Neural cell (in vitro differentiated cells): Measurements from ENCODE around the gene CSRNP2.

Experiments
- CTCF ChIP-seq: fragments of 450-650 bp; IDR thresholded peaks from 2 replicates; pipeline ENCODE4 v1.5.1; 2014; ENCODE audit warnings: antibody characterized with exemption, mild to moderate bottlenecking, moderate library complexity; ENCODE audit not compliant: poor library complexity, severe bottlenecking
- EZH2 ChIP-seq: fragments of 200-600, 300-800 bp; shearing (Covaris generic), sonication (generic); IDR thresholded peaks from 2 replicates; pipeline ENCODE4 v1.6.1; 2014; ENCODE audit warnings: antibody characterized with exemption, low read length, borderline replicate concordance, mild to moderate bottlenecking; ENCODE audit not compliant: insufficient read depth, poor library complexity, severe bottlenecking
- MXI1 ChIP-seq: fragments of 450-650 bp; conservative IDR thresholded peaks from 2 replicates; pipeline ENCODE4 v1.6.1; 2014; ENCODE audit warnings: antibody characterized with exemption, mild to moderate bottlenecking; ENCODE audit not compliant: poor library complexity, severe bottlenecking
- POLR2AphosphoS5 ChIP-seq: IDR thresholded peaks from 2 replicates; pipeline ENCODE4 v1.6.1; 2012

- TF ChIP-seq CTCF: no peak
- no peak for TF ChIP-seq EZH2
- TF ChIP-seq POLR2AphosphoS5: no peak
- no peak for TF ChIP-seq MXI1
These were observed 20.6 kb downstream of the CSRNP2 start for GRCh38 chr12:51062631-51063397.
